Transverse colon (tissue), 4 donors: Measurements from ENCODE around the gene FATE1.

Experiments used
- CTCF ChIP-seq, 5 experiments: fragments of 200-600 bp in 3 of 5; fragments of 450-650 bp in 2 of 5; sonication (generic) in 3 of 5; IDR thresholded peaks; 1 replicate in 2 of 5; 2 replicates in 3 of 5; pipeline ENCODE4 v1.5.1; 2016 to 2017; ENCODE audit warnings: antibody characterized with exemption in 5 of 5, inconsistent platforms in 3 of 5, mild to moderate bottlenecking in 2 of 5, moderate library complexity in 1 of 5
- EP300 ChIP-seq: sonication (generic); formaldehyde crosslinking; IDR thresholded peaks from one replicate; pipeline ENCODE4 v1.6.1; 2017; ENCODE audit warnings: antibody characterized with exemption, low read depth
- POLR2A ChIP-seq: fragments of 450-650 bp; IDR thresholded peaks from one replicate; pipeline ENCODE4 v1.6.1; 2016; ENCODE audit warnings: antibody characterized with exemption, mild to moderate bottlenecking, moderate library complexity
- POLR2AphosphoS5 ChIP-seq, 3 donors: sonication (generic); formaldehyde crosslinking; IDR thresholded peaks; one replicate each; pipeline ENCODE4 v1.6.1; 2016; ENCODE audit warnings: antibody characterized with exemption in 3 of 3

DNA sequence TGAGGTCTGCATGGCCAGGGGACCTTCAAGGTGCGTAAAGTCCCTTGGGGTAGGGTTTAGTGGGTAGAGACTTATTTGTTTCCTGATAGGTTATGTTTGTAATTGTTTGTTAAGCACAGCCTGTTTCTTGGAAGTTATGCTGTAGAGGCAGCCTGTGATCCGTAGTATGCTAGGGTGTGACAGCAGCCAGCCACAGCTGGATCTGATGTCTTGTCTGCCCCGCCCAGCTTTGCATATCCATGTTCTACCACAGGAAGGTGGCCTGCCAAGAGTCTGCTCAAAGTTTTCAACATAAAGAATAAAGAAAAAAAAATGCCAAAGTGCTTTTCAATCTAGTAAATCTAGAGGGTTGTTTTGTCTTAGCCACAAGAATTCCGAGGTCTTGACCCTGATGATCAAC lies 39.6 kb upstream of the FATE1 start:
- TF ChIP-seq CTCF (IDR thresholded peaks at IDR 0.05), result no peak
- no peak for TF ChIP-seq POLR2A
- no peak for TF ChIP-seq EP300
- no peak for TF ChIP-seq POLR2AphosphoS5 (IDR thresholded peaks at IDR 0.05)
